ENCODE results near the gene DNAJB1.
"Not testable (repeated sequence)": the region's sequence is repeated elsewhere in the genome, so short reads cannot be mapped to it uniquely, and the experiment has no call there.

DNAJB1 gene

GRCh38 chr19:14517840-14518505, at the start of gene DNAJB1:
TSS of gene DNAJB1 (minus strand) at chr19:14518397. CDS start at chr19:14518349, 48 bp downstream.
- Histone ChIP-seq H3K9ac (ENCODE audit: low read depth, low read length) (peak within 1 kb of the TSS; percentile 90), H3K9me3 (ENCODE audit: insufficient read depth, low read depth, low read length) (no peaks in the 10 kb centered on the region), H3K4me1 (ENCODE audit: insufficient read depth, low read length) (peaks cover 10% of the 10 kb centered on the region), H3K27ac (ENCODE audit: low read length) (peak within 1 kb of the TSS; percentile 61), H3K4me3 (ENCODE audit: low read length) (peak within 1 kb of the TSS; percentile 78), H3K36me3 (ENCODE audit: insufficient read depth, low read depth, low read length) (peaks cover 33% of the 10 kb centered on the region), H3K27me3 (ENCODE audit: insufficient read depth, low read length) (no peaks in the 10 kb centered on the region)

- no peaks in the 10 kb centered on the region for H3K9me3 ChIP-seq (ENCODE audit: insufficient read depth, low read depth, low read length)
- peaks cover 7% of the 10 kb centered on the region; the same call in 1 of the 2 replicates for H3K4me1 ChIP-seq (ENCODE audit: insufficient read depth, low read length)
- no peaks in the 10 kb centered on the region for H3K27me3 ChIP-seq (ENCODE audit: insufficient read depth, low read length)
- H3K27ac ChIP-seq (ENCODE audit: low read length) = no peak overlapping the region
- no peak overlapping the region for H3K4me3 ChIP-seq (ENCODE audit: low read length)
- H3K36me3 ChIP-seq (ENCODE audit: insufficient read depth, low read depth, low read length) = peaks cover 7% of the 10 kb centered on the region; the same call in 1 of the 2 replicates
- no peak overlapping the region for H3K9ac ChIP-seq (ENCODE audit: low read depth, low read length)
Observed at GRCh38 chr19:14567079-14567478, 48.9 kb upstream of the DNAJB1 start.

GRCh38 chr19:14566712-14567077, 48.5 kb upstream of the DNAJB1 start:
- no peak overlapping the region for H3K9ac ChIP-seq (ENCODE audit: low read depth, low read length)
- no peaks in the 10 kb centered on the region for H3K27me3 ChIP-seq (ENCODE audit: insufficient read depth, low read length)
- peaks cover 8% of the 10 kb centered on the region; the same call in 1 of the 2 replicates for H3K4me1 ChIP-seq (ENCODE audit: insufficient read depth, low read length)
- no peaks in the 10 kb centered on the region for H3K9me3 ChIP-seq (ENCODE audit: insufficient read depth, low read depth, low read length)
- peaks cover 7% of the 10 kb centered on the region; the same call in 1 of the 2 replicates for H3K36me3 ChIP-seq (ENCODE audit: insufficient read depth, low read depth, low read length)
- H3K4me3 ChIP-seq (ENCODE audit: low read length) = no peak overlapping the region
- H3K27ac ChIP-seq (ENCODE audit: low read length) = no peak overlapping the region

- Histone ChIP-seq H3K27me3 (ENCODE audit: insufficient read depth, low read length) (no peaks in the 10 kb centered on the region), H3K9ac (ENCODE audit: low read depth, low read length) (no peak overlapping the region), H3K4me3 (ENCODE audit: low read length) (no peak overlapping the region), H3K4me1 (ENCODE audit: insufficient read depth, low read length) (peaks cover 11% of the 10 kb centered on the region; the same call in 1 of the 2 replicates), H3K36me3 (ENCODE audit: insufficient read depth, low read depth, low read length) (peaks cover 7% of the 10 kb centered on the region; the same call in 1 of the 2 replicates), H3K9me3 (ENCODE audit: insufficient read depth, low read depth, low read length) (no peaks in the 10 kb centered on the region), H3K27ac (ENCODE audit: low read length) (no peak overlapping the region)
Observed at GRCh38 chr19:14565765-14566711, 47.8 kb upstream of the DNAJB1 start.

GRCh38 chr19:14565298-14565679, 47.1 kb upstream of the DNAJB1 start:
- Histone ChIP-seq H3K4me3 (ENCODE audit: low read length) (no peak overlapping the region), H3K9me3 (ENCODE audit: insufficient read depth, low read depth, low read length) (no peaks in the 10 kb centered on the region), H3K27ac (ENCODE audit: low read length) (no peak overlapping the region), H3K27me3 (ENCODE audit: insufficient read depth, low read length) (no peaks in the 10 kb centered on the region), H3K4me1 (ENCODE audit: insufficient read depth, low read length) (peaks cover 11% of the 10 kb centered on the region), H3K36me3 (ENCODE audit: insufficient read depth, low read depth, low read length) (peaks cover 7% of the 10 kb centered on the region; the same call in 1 of the 2 replicates), H3K9ac (ENCODE audit: low read depth, low read length) (no peak overlapping the region)

- H3K27ac ChIP-seq (ENCODE audit: low read length); H3K9me3 ChIP-seq (ENCODE audit: insufficient read depth, low read depth, low read length); H3K4me3 ChIP-seq (ENCODE audit: low read length); H3K9ac ChIP-seq (ENCODE audit: low read depth, low read length); H3K27me3 ChIP-seq (ENCODE audit: insufficient read depth, low read length); H3K36me3 ChIP-seq (ENCODE audit: insufficient read depth, low read depth, low read length): not testable (repeated sequence)
- H3K4me1 ChIP-seq (ENCODE audit: insufficient read depth, low read length) = peaks cover 11% of the 10 kb centered on the region
Observed at GRCh38 chr19:14564652-14565297, 46.6 kb upstream of the DNAJB1 start.

- Histone ChIP-seq H3K27ac (ENCODE audit: low read length) (no peak overlapping the region), H3K4me1 (ENCODE audit: insufficient read depth, low read length) (peaks cover 11% of the 10 kb centered on the region), H3K9me3 (ENCODE audit: insufficient read depth, low read depth, low read length) (no peaks in the 10 kb centered on the region), H3K27me3 (ENCODE audit: insufficient read depth, low read length) (no peaks in the 10 kb centered on the region), H3K4me3 (ENCODE audit: low read length) (no peak overlapping the region), H3K36me3 (ENCODE audit: insufficient read depth, low read depth, low read length) (peaks cover 7% of the 10 kb centered on the region; the same call in 1 of the 2 replicates), H3K9ac (ENCODE audit: low read depth, low read length) (no peak overlapping the region)
Observed at GRCh38 chr19:14563989-14564651, 45.9 kb upstream of the DNAJB1 start.

GRCh38 chr19:14563590-14563926, 45.4 kb upstream of the DNAJB1 start:
- Histone ChIP-seq H3K36me3 (ENCODE audit: insufficient read depth, low read depth, low read length) (peaks cover 7% of the 10 kb centered on the region; the same call in 1 of the 2 replicates), H3K27ac (ENCODE audit: low read length) (no peak overlapping the region), H3K9me3 (ENCODE audit: insufficient read depth, low read depth, low read length) (no peaks in the 10 kb centered on the region), H3K4me3 (ENCODE audit: low read length) (no peak overlapping the region), H3K9ac (ENCODE audit: low read depth, low read length) (no peak overlapping the region), H3K27me3 (ENCODE audit: insufficient read depth, low read length) (no peaks in the 10 kb centered on the region), H3K4me1 (ENCODE audit: insufficient read depth, low read length) (peaks cover 11% of the 10 kb centered on the region)

GRCh38 chr19:14562660-14563589, 44.7 kb upstream of the DNAJB1 start:
- Histone ChIP-seq H3K9ac (ENCODE audit: low read depth, low read length) (no peak overlapping the region), H3K9me3 (ENCODE audit: insufficient read depth, low read depth, low read length) (no peaks in the 10 kb centered on the region), H3K4me1 (ENCODE audit: insufficient read depth, low read length) (peaks cover 11% of the 10 kb centered on the region), H3K27me3 (ENCODE audit: insufficient read depth, low read length) (no peaks in the 10 kb centered on the region), H3K27ac (ENCODE audit: low read length) (no peak overlapping the region), H3K36me3 (ENCODE audit: insufficient read depth, low read depth, low read length) (peaks cover 7% of the 10 kb centered on the region; the same call in 1 of the 2 replicates), H3K4me3 (ENCODE audit: low read length) (no peak overlapping the region)

- H3K4me3 ChIP-seq (ENCODE audit: low read length) = no peak overlapping the region
- no peaks in the 10 kb centered on the region for H3K9me3 ChIP-seq (ENCODE audit: insufficient read depth, low read depth, low read length)
- H3K27me3 ChIP-seq (ENCODE audit: insufficient read depth, low read length) = no peaks in the 10 kb centered on the region
- H3K36me3 ChIP-seq (ENCODE audit: insufficient read depth, low read depth, low read length) = no peaks in the 10 kb centered on the region; the same call in 1 of the 2 replicates
- H3K9ac ChIP-seq (ENCODE audit: low read depth, low read length) = no peak overlapping the region
- no peak overlapping the region for H3K27ac ChIP-seq (ENCODE audit: low read length)
- peaks cover 11% of the 10 kb centered on the region for H3K4me1 ChIP-seq (ENCODE audit: insufficient read depth, low read length)
Observed at GRCh38 chr19:14561847-14562351, 43.7 kb upstream of the DNAJB1 start.
